Measurements from ENCODE around the gene ETFB. TPM values are rescaled to one million over a fixed set of nuclear protein-coding genes. Genes with fewer than 3 reads are reported as not detected.

ETFB gene
- polyA plus RNA-seq, 1 of the 3 experiments (the other 2 are of a cell fraction), result 169 TPM

DNA sequence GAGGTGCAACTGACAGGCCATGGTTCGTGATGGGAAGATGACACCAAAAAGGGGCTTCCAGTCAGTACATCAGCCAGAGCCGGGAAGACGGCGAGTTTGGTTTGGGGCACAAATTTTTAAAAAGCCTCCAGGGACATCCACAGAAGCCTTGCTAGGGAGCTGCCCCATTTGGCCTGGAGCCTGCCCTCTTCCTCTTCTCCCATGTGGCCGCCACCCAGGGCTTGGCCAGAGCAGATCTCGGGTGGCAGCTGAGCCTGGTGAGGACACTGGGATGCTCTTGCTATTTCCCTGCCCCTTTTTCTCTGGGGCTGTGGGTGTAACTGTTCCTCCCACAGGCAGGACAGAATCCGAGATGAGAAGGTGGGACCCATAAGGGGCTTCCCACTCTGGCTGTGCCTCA lies 8.2 kb downstream of the ETFB start:
- WGBS (ENCODE audit: low lambda C conversion rate), result 83% methylated on average over 6 of the region's 7 CpGs
- no peaks in the 10 kb centered on the region for H3K9me3 ChIP-seq
- peaks cover 7% of the 10 kb centered on the region for H3F3A ChIP-seq (replicated peaks; ENCODE audit: insufficient read depth)
- H3K4me1 ChIP-seq (ENCODE audit: control insufficient read depth in 1 of 2, insufficient read depth in 2 of 2, low read depth in 1 of 2, low read length in 1 of 2), result no peaks in the 10 kb centered on the region; a peak in 1 of 4 replicates
- H3K4me2 ChIP-seq, result no peak overlapping the region
- H3K9me2 ChIP-seq, result no peaks in the 10 kb centered on the region
- no peak overlapping the region for H3K4me3 ChIP-seq (ENCODE audit: low read depth in 2 of 2, low read length in 1 of 2)
- H3K79me2 ChIP-seq (ENCODE audit: insufficient read depth), result no peaks in the 10 kb centered on the region
- ChIA-PET CTCF (interaction anchor here (2.7 kb wide), 1 partner anchor 17 kb away, joined by 8 read pairs; no protein-coding TSS in a partner anchor), POLR2A (no interaction called here)
- H2AFZ ChIP-seq (ENCODE audit: low read depth), result no peak overlapping the region
- TF ChIP-seq NRF1 (IDR thresholded peaks at IDR 0.05; ENCODE audit: low read depth, low read length), result no peak
- no peak for TF ChIP-seq MEF2A (IDR thresholded peaks at IDR 0.05; ENCODE audit: borderline replicate concordance, low read depth)
- no peak for TF ChIP-seq CHD2 (IDR thresholded peaks at IDR 0.05; ENCODE audit: low read length, partially characterized antibody)
- no peak for TF ChIP-seq RCOR1 (IDR thresholded peaks at IDR 0.05; ENCODE audit: low read length)
- no peak for TF ChIP-seq ELF1 (IDR thresholded peaks at IDR 0.05)
- TF ChIP-seq, protein P1, sequence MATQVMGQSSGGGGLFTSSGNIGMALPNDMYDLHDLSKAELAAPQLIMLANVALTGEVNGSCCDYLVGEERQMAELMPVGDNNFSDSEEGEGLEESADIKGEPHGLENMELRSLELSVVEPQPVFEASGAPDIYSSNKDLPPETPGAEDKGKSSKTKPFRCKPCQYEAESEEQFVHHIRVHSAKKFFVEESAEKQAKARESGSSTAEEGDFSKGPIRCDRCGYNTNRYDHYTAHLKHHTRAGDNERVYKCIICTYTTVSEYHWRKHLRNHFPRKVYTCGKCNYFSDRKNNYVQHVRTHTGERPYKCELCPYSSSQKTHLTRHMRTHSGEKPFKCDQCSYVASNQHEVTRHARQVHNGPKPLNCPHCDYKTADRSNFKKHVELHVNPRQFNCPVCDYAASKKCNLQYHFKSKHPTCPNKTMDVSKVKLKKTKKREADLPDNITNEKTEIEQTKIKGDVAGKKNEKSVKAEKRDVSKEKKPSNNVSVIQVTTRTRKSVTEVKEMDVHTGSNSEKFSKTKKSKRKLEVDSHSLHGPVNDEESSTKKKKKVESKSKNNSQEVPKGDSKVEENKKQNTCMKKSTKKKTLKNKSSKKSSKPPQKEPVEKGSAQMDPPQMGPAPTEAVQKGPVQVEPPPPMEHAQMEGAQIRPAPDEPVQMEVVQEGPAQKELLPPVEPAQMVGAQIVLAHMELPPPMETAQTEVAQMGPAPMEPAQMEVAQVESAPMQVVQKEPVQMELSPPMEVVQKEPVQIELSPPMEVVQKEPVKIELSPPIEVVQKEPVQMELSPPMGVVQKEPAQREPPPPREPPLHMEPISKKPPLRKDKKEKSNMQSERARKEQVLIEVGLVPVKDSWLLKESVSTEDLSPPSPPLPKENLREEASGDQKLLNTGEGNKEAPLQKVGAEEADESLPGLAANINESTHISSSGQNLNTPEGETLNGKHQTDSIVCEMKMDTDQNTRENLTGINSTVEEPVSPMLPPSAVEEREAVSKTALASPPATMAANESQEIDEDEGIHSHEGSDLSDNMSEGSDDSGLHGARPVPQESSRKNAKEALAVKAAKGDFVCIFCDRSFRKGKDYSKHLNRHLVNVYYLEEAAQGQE (IDR thresholded peaks at IDR 0.05; ENCODE audit: low read depth, low read length), result no peak
- no peak for TF ChIP-seq TCF12 (IDR thresholded peaks at IDR 0.05)
- TF ChIP-seq, protein P2, sequence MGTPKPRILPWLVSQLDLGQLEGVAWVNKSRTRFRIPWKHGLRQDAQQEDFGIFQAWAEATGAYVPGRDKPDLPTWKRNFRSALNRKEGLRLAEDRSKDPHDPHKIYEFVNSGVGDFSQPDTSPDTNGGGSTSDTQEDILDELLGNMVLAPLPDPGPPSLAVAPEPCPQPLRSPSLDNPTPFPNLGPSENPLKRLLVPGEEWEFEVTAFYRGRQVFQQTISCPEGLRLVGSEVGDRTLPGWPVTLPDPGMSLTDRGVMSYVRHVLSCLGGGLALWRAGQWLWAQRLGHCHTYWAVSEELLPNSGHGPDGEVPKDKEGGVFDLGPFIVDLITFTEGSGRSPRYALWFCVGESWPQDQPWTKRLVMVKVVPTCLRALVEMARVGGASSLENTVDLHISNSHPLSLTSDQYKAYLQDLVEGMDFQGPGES (IDR thresholded peaks at IDR 0.05; ENCODE audit: low read depth, low read length), result no peak
- TF ChIP-seq, protein P3, sequence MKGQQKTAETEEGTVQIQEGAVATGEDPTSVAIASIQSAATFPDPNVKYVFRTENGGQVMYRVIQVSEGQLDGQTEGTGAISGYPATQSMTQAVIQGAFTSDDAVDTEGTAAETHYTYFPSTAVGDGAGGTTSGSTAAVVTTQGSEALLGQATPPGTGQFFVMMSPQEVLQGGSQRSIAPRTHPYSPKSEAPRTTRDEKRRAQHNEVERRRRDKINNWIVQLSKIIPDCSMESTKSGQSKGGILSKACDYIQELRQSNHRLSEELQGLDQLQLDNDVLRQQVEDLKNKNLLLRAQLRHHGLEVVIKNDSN (IDR thresholded peaks at IDR 0.05; ENCODE audit: borderline replicate concordance, low read depth), result no peak
- TF ChIP-seq FOSL2 (IDR thresholded peaks at IDR 0.05; ENCODE audit: borderline replicate concordance, low read depth), result no peak
- TF ChIP-seq RXRA (IDR thresholded peaks at IDR 0.05; ENCODE audit: borderline replicate concordance, low read depth), result no peak
- TF ChIP-seq, protein P4, sequence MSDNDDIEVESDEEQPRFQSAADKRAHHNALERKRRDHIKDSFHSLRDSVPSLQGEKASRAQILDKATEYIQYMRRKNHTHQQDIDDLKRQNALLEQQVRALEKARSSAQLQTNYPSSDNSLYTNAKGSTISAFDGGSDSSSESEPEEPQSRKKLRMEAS (IDR thresholded peaks at IDR 0.05; ENCODE audit: low read depth), result no peak
- TF ChIP-seq RAD21 (IDR thresholded peaks at IDR 0.05; ENCODE audit: low read length), result no peak
- TF ChIP-seq GABPA (IDR thresholded peaks at IDR 0.05; ENCODE audit: low read depth), result no peak
- no peak overlapping the region for H3K27ac ChIP-seq (ENCODE audit: low read depth in 2 of 2, low read length in 1 of 2)
- DNase-seq, result no peak
- no peaks in the 10 kb centered on the region for H3K36me3 ChIP-seq (replicated peaks in 1 of 2; ENCODE audit: control insufficient read depth in 1 of 2, insufficient read depth in 2 of 2, low read length in 1 of 2)
- H3K9ac ChIP-seq, result no peak overlapping the region
- no peaks in the 10 kb centered on the region for H4K20me1 ChIP-seq (ENCODE audit: insufficient read depth)
- no peaks in the 10 kb centered on the region for H3K27me3 ChIP-seq (ENCODE audit: insufficient read depth)
